GM06990 (cell line): Measurements from ENCODE around the gene XRCC2.

Experiments
- DNase-seq: peaks from one replicate; pipeline ENCODE4 v3.0.0-alpha.2; 2011; ENCODE audit not compliant: insufficient read length; ENCODE audit errors: extremely low read depth
- H3K27me3 ChIP-seq: replicated peaks from 2 replicates; pipeline ENCODE4 v1.6.0; 2011; ENCODE audit warnings: low read length; ENCODE audit not compliant: control insufficient read depth, insufficient read depth
- H3K36me3 ChIP-seq: 2 replicates; pipeline ENCODE4 v1.5.1; 2011; ENCODE audit warnings: low read length; ENCODE audit not compliant: control insufficient read depth, insufficient read depth
- H3K4me3 ChIP-seq: replicated peaks from 2 replicates; pipeline ENCODE4 v1.5.1; 2011; ENCODE audit warnings: low read depth, mild to moderate bottlenecking, control low read depth, low read length
- TF ChIP-seq, protein P1 (sequence below): IDR thresholded peaks from 2 replicates; pipeline ENCODE4 v1.5.1; 2011; ENCODE audit warnings: low read length, control low read depth, mild to moderate bottlenecking, inconsistent platforms; ENCODE audit not compliant: insufficient read depth, poor library complexity, severe bottlenecking

Gene XRCC2

GRCh38 chr7:152596824-152597223 is 79.1 kb downstream of the XRCC2 start:
- Histone ChIP-seq H3K4me3 (no peak overlapping the region), H3K27me3 (no peaks in the 10 kb centered on the region), H3K36me3 (no peaks in the 10 kb centered on the region)
- DNase-seq: no peak
- TF ChIP-seq, protein P1, sequence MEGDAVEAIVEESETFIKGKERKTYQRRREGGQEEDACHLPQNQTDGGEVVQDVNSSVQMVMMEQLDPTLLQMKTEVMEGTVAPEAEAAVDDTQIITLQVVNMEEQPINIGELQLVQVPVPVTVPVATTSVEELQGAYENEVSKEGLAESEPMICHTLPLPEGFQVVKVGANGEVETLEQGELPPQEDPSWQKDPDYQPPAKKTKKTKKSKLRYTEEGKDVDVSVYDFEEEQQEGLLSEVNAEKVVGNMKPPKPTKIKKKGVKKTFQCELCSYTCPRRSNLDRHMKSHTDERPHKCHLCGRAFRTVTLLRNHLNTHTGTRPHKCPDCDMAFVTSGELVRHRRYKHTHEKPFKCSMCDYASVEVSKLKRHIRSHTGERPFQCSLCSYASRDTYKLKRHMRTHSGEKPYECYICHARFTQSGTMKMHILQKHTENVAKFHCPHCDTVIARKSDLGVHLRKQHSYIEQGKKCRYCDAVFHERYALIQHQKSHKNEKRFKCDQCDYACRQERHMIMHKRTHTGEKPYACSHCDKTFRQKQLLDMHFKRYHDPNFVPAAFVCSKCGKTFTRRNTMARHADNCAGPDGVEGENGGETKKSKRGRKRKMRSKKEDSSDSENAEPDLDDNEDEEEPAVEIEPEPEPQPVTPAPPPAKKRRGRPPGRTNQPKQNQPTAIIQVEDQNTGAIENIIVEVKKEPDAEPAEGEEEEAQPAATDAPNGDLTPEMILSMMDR: no peak
